ENCODE data around the gene ZBTB7C.

GRCh38 chr18:48098538-48098937 is 310.6 kb downstream of the ZBTB7C start:
- no peak for TF ChIP-seq CTCF (conservative IDR thresholded peaks at IDR 0.05)
- TF ChIP-seq ZFX (IDR thresholded peaks at IDR 0.05) = no peak
